Liver (tissue), 9 donors: ENCODE measurements around the gene IRAK4. TPM values are rescaled to one million over a fixed set of nuclear protein-coding genes. Genes with fewer than 3 reads are reported as not detected.

ENCODE experiments used
- DNase-seq: peaks from one replicate; pipeline ENCODE4 v3.0.0-alpha.2; 2017; ENCODE audit warnings: low spot score
- H3K27ac ChIP-seq, 2 donors: one replicate each; pipeline ENCODE4 v1.7.0; 2013; ENCODE audit warnings: inconsistent platforms in 2 of 2, low read length in 2 of 2, control low read depth in 1 of 2, low read depth in 1 of 2, mild to moderate bottlenecking in 1 of 2
- H3K27me3 ChIP-seq, 4 donors: one replicate each; pipeline versions ENCODE4 v1.6.1 to v1.7.0; 2013; ENCODE audit warnings: low read length in 3 of 4, inconsistent platforms in 1 of 4, mild to moderate bottlenecking in 1 of 4, moderate library complexity in 1 of 4; ENCODE audit not compliant: control insufficient read depth in 4 of 4, insufficient read depth in 4 of 4
- H3K36me3 ChIP-seq, 4 donors: one replicate each; pipeline versions ENCODE4 v1.6.1 to v1.7.0; 2013; ENCODE audit warnings: low read length in 3 of 4, mild to moderate bottlenecking in 3 of 4, low read depth in 1 of 4, moderate library complexity in 1 of 4; ENCODE audit not compliant: control insufficient read depth in 4 of 4, insufficient read depth in 3 of 4
- H3K4me1 ChIP-seq, 4 donors: one replicate each; pipeline versions ENCODE4 v1.6.1 to v1.7.0; 2013; ENCODE audit warnings: low read length in 3 of 4, mild to moderate bottlenecking in 3 of 4, moderate library complexity in 1 of 4; ENCODE audit not compliant: control insufficient read depth in 4 of 4, insufficient read depth in 4 of 4
- H3K4me3 ChIP-seq, 3 donors: one replicate each; pipeline versions ENCODE4 v1.6.1 to v1.7.0; 2013; ENCODE audit warnings: low read length in 3 of 3, control low read depth in 1 of 3, low read depth in 1 of 3, mild to moderate bottlenecking in 1 of 3
- H3K9ac ChIP-seq, 2 donors: one replicate each; pipeline ENCODE4 v1.7.0; 2013; ENCODE audit warnings: low read length in 2 of 2, mild to moderate bottlenecking in 2 of 2, moderate library complexity in 2 of 2, control low read depth in 1 of 2, low read depth in 1 of 2
- H3K9me3 ChIP-seq, 4 donors: one replicate each; pipeline versions ENCODE4 v1.6.1 to v1.7.0; 2013; ENCODE audit warnings: low read length in 3 of 4; ENCODE audit not compliant: control insufficient read depth in 4 of 4
- ATF3 ChIP-seq: IDR thresholded peaks from 2 replicates; pipeline ENCODE4 v1.6.1; 2016; ENCODE audit warnings: antibody characterized with exemption
- CTCF ChIP-seq: fragments of 150-350 bp; IDR thresholded peaks from 2 replicates; pipeline ENCODE4 v1.5.1; 2017; ENCODE audit warnings: improper control_type of control experiment, low read depth, low read length; ENCODE audit not compliant: missing input control
- HNF4G ChIP-seq: IDR thresholded peaks from 2 replicates; pipeline ENCODE4 v1.6.1; 2016; ENCODE audit warnings: antibody characterized with exemption
- JUND ChIP-seq, 2 donors: IDR thresholded peaks; 2 replicates each; pipeline ENCODE4 v1.6.1; 2016; ENCODE audit warnings: antibody characterized with exemption in 2 of 2
- MAX ChIP-seq: IDR thresholded peaks from 2 replicates; pipeline ENCODE4 v1.6.1; 2016; ENCODE audit warnings: antibody characterized with exemption
- RAD21 ChIP-seq, 2 donors: IDR thresholded peaks; 2 replicates each; pipeline ENCODE4 v1.6.1; 2016; ENCODE audit warnings: antibody characterized with exemption in 2 of 2, mild to moderate bottlenecking in 2 of 2
- REST ChIP-seq: IDR thresholded peaks from 2 replicates; pipeline ENCODE4 v1.6.1; 2016; ENCODE audit warnings: antibody characterized with exemption, mild to moderate bottlenecking
- RXRA ChIP-seq, 2 donors: IDR thresholded peaks; 2 replicates each; pipeline ENCODE4 v1.6.1; 2017 to 2018; ENCODE audit warnings: antibody characterized with exemption in 2 of 2, mild to moderate bottlenecking in 1 of 2
- SP1 ChIP-seq: IDR thresholded peaks from 2 replicates; pipeline ENCODE4 v1.6.1; 2018; ENCODE audit warnings: antibody characterized with exemption, mild to moderate bottlenecking
- TAF1 ChIP-seq: conservative IDR thresholded peaks from 2 replicates; pipeline ENCODE4 v1.6.1; 2016; ENCODE audit warnings: antibody characterized with exemption, mild to moderate bottlenecking
- YY1 ChIP-seq: IDR thresholded peaks from 2 replicates; pipeline ENCODE4 v1.6.1; 2016; ENCODE audit warnings: antibody characterized with exemption, mild to moderate bottlenecking
- ZBTB33 ChIP-seq: IDR thresholded peaks from 2 replicates; pipeline ENCODE4 v1.6.1; 2016; ENCODE audit warnings: antibody characterized with exemption
- WGBS: extraction: QIAGEN DNeasy Blood & Tissue Kit; methylation state at CpG from one replicate; pipeline ENCODE4 v1.1.7; 2013; 5-methylcytosine and 5-hydroxymethylcytosine counted together
- polyA plus RNA-seq, 2 donors: library from polyadenylated mRNA; stranded (reverse) in 1 of 2; unstranded in 1 of 2; fragments of 200-250 nt in 1 of 2; fragments of >200 nt in 1 of 2; fragmentation: Nextera tagmentation in 1 of 2; extraction: Ambion mirVana in 1 of 2; gene quantifications; one replicate each; pipeline versions ENCODE4 v1.2.1 to v1.2.3, GENCODE V29; 2013 to 2015
- total RNA-seq, 2 donors: library from RNA; depleted of rRNA; stranded (reverse); fragments of >200 nt; gene quantifications; one replicate each; pipeline ENCODE4 v1.2.3, GENCODE V29; 2014
- donor health status: healthy.
- donor health status: healthy.
- donor health status: healthy.
- donor health status: healthy.
- donor health status: healthy.

IRAK4 gene
- total and polyA plus RNA-seq, 4 donors, result 5.0 to 19.1 (median 7.7) TPM

- peak; percentile 68 for DNase-seq
- peak within 1 kb of the TSS; percentile 88 to 91 for H3K27ac ChIP-seq
- under 1% methylated on average over 103 of the region's 103 CpGs for WGBS
- H3K9me3 ChIP-seq, result no peaks in the 10 kb centered on the region
- TF ChIP-seq ZBTB33, result no peak
- peak in 1 of 2 donors; percentile 3 for TF ChIP-seq RAD21 (IDR thresholded peaks at IDR 0.05)
- no peak for TF ChIP-seq CTCF
- peak; percentile 4 for TF ChIP-seq SP1
- H3K27me3 ChIP-seq, result no peaks in the 10 kb centered on the region
- peak within 1 kb of the TSS; percentile 12 to 13 for H3K9ac ChIP-seq
- H3K4me1 ChIP-seq, result peaks cover 3 to 13% (median 7%) of the 10 kb centered on the region in 4 donors
- H3K36me3 ChIP-seq, result no peaks in the 10 kb centered on the region
- peak within 1 kb of the TSS; percentile 59 to 94 (median 72) for H3K4me3 ChIP-seq
These were observed 77.1 kb downstream of the IRAK4 start, which contains the start of gene TMEM117 for GRCh38 chr12:43835656-43836474. TMEM117 (plus strand) TSS chr12:43836081.

DNA sequence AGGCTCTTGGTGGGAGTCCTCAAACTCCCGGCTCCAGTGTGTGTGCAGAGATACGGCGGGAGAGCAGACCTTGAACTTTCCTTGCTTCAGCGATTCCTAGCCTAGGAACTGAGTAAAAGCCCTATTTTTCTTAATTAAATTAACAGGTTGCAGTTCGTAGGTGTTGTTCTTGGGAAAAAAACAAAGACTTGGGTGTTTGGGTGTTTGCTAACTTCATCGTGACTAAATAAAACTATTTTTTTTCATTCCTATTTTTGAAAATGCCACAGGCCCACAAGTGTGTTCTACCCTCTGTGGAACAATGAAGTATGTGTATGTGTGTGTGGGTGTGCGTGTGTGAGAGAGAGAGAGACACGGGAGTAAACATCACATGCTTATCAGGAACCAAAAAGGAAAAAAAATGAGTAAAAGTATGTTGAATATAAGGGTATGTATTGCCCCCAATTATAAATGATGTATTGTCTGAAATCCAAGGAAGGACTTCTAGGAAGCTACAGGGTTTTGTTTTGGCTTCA, 77.8 kb downstream of the IRAK4 start:
- 2% methylated on average over 8 of the region's 8 CpGs for WGBS

More for the DNA sequence above, 77.8 kb downstream of the IRAK4 start:
- Histone ChIP-seq H3K27ac (peak overlapping the region; percentile 88 to 91), H3K36me3 (no peaks in the 10 kb centered on the region), H3K27me3 (no peaks in the 10 kb centered on the region), H3K9me3 (no peaks in the 10 kb centered on the region), H3K4me1 (peaks cover 3 to 13% (median 7%) of the 10 kb centered on the region in 4 donors), H3K9ac (peak overlapping the region; percentile 12 to 13), H3K4me3 (peak overlapping the region; percentile 59 to 94 (median 72))
- TF ChIP-seq ZBTB33, result no peak
- TF ChIP-seq REST, result no peak
- peak; percentile 2 for TF ChIP-seq SP1
- TF ChIP-seq MAX, result no peak
- peak; percentile 67 for TF ChIP-seq TAF1
- TF ChIP-seq JUND (IDR thresholded peaks at IDR 0.05), result no peak
- no peak for TF ChIP-seq ATF3
- TF ChIP-seq RXRA (IDR thresholded peaks at IDR 0.05), result no peak
- TF ChIP-seq YY1, result peak; percentile 37
- TF ChIP-seq HNF4G, result no peak
- no peak for DNase-seq
